ENCODE results near the gene ZFR2. TPM values are rescaled to one million over a fixed set of nuclear protein-coding genes. Genes with fewer than 3 reads are reported as not detected.

ZFR2 gene
- total RNA-seq, 1 donor from 2014 or later: not detected

DNA sequence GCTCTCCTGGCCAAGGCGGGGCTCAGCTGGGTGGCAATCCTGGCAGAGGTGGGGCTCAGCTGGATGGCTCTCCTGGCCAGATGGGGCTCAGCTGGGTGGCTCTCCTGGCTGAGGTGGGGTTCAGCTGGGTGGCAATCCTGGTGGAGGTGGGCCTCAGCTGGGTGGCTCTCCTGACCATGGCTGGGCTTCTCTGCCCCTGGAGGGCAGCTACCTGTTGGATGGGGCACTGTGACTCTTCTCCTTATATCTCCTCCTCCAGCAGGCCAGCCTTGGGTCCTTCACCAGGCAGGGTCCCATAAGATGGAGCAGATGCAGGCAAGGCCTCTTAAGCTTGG, 16.7 kb downstream of the ZFR2 start:
- no peak overlapping the region for H3K27ac ChIP-seq
- intact Hi-C loops (cut with DNase I): no loop called here
- H3K36me3 ChIP-seq: no peaks in the 10 kb centered on the region
- TF ChIP-seq, protein P1, sequence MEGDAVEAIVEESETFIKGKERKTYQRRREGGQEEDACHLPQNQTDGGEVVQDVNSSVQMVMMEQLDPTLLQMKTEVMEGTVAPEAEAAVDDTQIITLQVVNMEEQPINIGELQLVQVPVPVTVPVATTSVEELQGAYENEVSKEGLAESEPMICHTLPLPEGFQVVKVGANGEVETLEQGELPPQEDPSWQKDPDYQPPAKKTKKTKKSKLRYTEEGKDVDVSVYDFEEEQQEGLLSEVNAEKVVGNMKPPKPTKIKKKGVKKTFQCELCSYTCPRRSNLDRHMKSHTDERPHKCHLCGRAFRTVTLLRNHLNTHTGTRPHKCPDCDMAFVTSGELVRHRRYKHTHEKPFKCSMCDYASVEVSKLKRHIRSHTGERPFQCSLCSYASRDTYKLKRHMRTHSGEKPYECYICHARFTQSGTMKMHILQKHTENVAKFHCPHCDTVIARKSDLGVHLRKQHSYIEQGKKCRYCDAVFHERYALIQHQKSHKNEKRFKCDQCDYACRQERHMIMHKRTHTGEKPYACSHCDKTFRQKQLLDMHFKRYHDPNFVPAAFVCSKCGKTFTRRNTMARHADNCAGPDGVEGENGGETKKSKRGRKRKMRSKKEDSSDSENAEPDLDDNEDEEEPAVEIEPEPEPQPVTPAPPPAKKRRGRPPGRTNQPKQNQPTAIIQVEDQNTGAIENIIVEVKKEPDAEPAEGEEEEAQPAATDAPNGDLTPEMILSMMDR (IDR thresholded peaks at IDR 0.05): no peak
- TF ChIP-seq POLR2AphosphoS5 (IDR thresholded peaks at IDR 0.05; ENCODE audit: insufficient read depth in 1 of 2, low read depth in 1 of 2): no peak
- TF ChIP-seq POLR2A (IDR thresholded peaks at IDR 0.05): no peak
- no peak overlapping the region for H3K4me3 ChIP-seq
- H3K9me3 ChIP-seq: peaks cover 8% of the 10 kb centered on the region
- no peaks in the 10 kb centered on the region for H3K4me1 ChIP-seq
- H3K27me3 ChIP-seq: no peaks in the 10 kb centered on the region
- no peak for DNase-seq (ENCODE audit: extremely low spot score in 2 of 2)

- Histone ChIP-seq H3K27ac (no peak overlapping the region), H3K4me1 (no peaks in the 10 kb centered on the region), H3K27me3 (no peaks in the 10 kb centered on the region), H3K36me3 (no peaks in the 10 kb centered on the region), H3K9me3 (peaks cover 8% of the 10 kb centered on the region), H3K4me3 (no peak overlapping the region)
- intact Hi-C loops (cut with DNase I): no loop called here
- no peak for DNase-seq (ENCODE audit: extremely low spot score in 2 of 2)
- TF ChIP-seq, protein P1 (IDR thresholded peaks at IDR 0.05): no peak
- TF ChIP-seq POLR2AphosphoS5 (IDR thresholded peaks at IDR 0.05; ENCODE audit: insufficient read depth in 1 of 2, low read depth in 1 of 2): no peak
- no peak for TF ChIP-seq POLR2A (IDR thresholded peaks at IDR 0.05)
Observed at GRCh38 chr19:3851254-3852176, 17.3 kb downstream of the ZFR2 start.

DNA sequence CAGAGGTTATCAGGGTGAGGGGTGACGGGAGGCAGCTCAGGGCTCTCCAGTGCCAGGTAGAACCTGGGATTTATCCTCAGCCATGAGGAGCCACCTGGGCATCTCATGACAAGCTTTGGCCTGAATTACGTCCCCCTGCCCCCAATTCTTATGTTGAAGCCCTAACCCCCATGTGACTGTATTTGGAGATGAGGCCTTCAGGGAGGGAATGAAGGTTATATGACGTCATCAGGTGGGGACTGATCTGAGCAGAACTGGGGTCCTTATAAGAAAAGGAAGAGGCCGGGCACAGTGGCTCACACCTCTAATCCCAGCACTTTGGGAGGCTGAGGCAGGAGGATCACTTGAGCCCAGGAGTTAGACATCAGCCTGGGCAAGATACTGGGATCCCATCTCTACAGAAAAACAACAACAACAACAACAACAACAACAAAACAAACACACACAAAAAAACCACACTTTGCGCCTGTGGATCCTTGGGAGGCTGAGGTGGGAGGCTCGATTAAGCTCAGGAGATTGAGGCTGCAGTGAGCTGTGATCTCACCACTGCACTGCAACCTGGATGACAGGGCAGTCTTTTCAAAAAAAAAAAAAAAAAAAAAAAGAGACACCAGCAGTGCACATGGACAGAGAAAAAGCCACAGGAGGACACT, 18.4 kb downstream of the ZFR2 start:
- DNase-seq (ENCODE audit: extremely low spot score in 2 of 2): no peak
- Histone ChIP-seq H3K4me1 (no peaks in the 10 kb centered on the region), H3K36me3 (no peaks in the 10 kb centered on the region), H3K27me3 (no peaks in the 10 kb centered on the region), H3K4me3 (no peak overlapping the region), H3K9me3 (peaks cover 8% of the 10 kb centered on the region), H3K27ac (no peak overlapping the region)
- intact Hi-C loops (cut with DNase I): no loop called here
- TF ChIP-seq POLR2A (IDR thresholded peaks at IDR 0.05) (no peak), POLR2AphosphoS5 (IDR thresholded peaks at IDR 0.05; ENCODE audit: insufficient read depth in 1 of 2, low read depth in 1 of 2) (no peak)
- TF ChIP-seq, protein P1 (IDR thresholded peaks at IDR 0.05): no peak

DNA sequence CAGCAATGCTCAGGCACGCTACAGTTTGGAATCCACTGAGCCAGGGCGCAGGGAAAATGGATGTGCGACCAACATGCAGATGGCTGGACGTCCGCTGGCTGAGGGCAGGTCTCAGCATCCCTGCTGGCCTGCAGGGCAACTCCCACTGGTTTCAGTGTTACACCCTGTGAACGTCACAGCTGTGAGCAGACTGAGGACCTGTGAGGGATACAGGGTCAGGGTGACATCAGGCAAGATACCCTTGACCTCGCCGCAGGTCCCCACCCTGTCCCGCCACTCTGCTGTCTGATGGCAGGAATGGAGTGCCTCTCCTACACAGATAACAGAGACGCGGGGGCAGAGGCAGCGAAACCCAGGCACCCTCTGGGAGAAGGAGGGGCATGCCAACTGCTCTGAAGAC, 19.1 kb downstream of the ZFR2 start:
- H3K27ac ChIP-seq: no peak overlapping the region
- no peaks in the 10 kb centered on the region for H3K27me3 ChIP-seq
- no peaks in the 10 kb centered on the region for H3K4me1 ChIP-seq
- no peak overlapping the region for H3K4me3 ChIP-seq
- no peak for DNase-seq (ENCODE audit: extremely low spot score in 2 of 2)
- peaks cover 8% of the 10 kb centered on the region for H3K9me3 ChIP-seq
- intact Hi-C loops (cut with DNase I): no loop called here
- TF ChIP-seq POLR2A (IDR thresholded peaks at IDR 0.05) (no peak), POLR2AphosphoS5 (IDR thresholded peaks at IDR 0.05; ENCODE audit: insufficient read depth in 1 of 2, low read depth in 1 of 2) (no peak)
- TF ChIP-seq, protein P1 (IDR thresholded peaks at IDR 0.05): no peak
- H3K36me3 ChIP-seq: no peaks in the 10 kb centered on the region

GRCh38 chr19:3849092-3849491, 19.7 kb downstream of the ZFR2 start:
- Histone ChIP-seq H3K4me1 (no peaks in the 10 kb centered on the region), H3K36me3 (no peaks in the 10 kb centered on the region), H3K4me3 (no peak overlapping the region), H3K27ac (no peak overlapping the region), H3K9me3 (peaks cover 8% of the 10 kb centered on the region), H3K27me3 (no peaks in the 10 kb centered on the region)
- intact Hi-C loops (cut with DNase I): no loop called here
- no peak for DNase-seq (ENCODE audit: extremely low spot score in 2 of 2)
- no peak for TF ChIP-seq POLR2AphosphoS5 (IDR thresholded peaks at IDR 0.05; ENCODE audit: insufficient read depth in 1 of 2, low read depth in 1 of 2)
- no peak for TF ChIP-seq POLR2A (IDR thresholded peaks at IDR 0.05)
- TF ChIP-seq, protein P1 (IDR thresholded peaks at IDR 0.05): no peak
